ENCODE data around the gene ACAP2.
"Not testable (repeated sequence)": the region's sequence is repeated elsewhere in the genome, so short reads cannot be mapped to it uniquely, and the experiment has no call there.

The ACAP2 gene

DNA sequence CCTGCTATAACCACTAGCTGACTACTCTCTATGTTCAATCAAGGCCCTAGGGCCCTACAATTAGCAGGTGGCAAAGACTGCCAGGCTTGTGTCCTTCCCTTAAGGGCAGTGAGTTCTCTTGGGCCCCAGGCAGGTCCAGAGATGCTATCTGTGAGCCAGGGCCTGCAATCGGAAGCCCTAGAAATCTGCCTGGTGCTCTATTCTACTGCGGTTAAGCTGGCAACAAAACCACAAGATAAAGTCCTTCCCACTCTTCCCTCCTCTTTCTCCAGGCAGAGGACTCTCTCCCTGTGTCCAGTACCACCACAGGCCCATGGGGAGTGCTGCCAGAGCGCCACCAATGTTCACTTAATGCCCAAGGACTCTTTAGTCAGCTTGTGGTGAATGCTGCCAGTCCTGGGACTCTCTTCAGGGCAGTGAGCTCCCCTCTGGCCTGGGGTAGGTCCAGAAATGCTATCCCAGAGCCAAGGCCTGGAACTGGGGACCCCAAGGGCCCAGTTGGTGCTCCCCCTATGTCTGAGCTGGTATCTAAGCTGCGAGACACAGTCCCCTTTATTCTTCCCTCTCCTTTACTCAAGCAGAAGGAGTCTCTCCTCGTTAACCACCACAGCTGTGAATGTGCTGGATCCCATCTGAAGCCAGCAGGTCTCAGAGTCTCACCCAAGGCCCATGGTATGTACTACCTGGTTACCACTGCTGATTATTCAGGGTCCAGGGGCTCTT is 206.6 kb downstream of the ACAP2 start:
- H3K4me3 ChIP-seq (ENCODE audit: low read depth, low read length), result no peak overlapping the region
- DNase-seq (ENCODE audit: low read depth), result no peak
- TF ChIP-seq, protein P1, sequence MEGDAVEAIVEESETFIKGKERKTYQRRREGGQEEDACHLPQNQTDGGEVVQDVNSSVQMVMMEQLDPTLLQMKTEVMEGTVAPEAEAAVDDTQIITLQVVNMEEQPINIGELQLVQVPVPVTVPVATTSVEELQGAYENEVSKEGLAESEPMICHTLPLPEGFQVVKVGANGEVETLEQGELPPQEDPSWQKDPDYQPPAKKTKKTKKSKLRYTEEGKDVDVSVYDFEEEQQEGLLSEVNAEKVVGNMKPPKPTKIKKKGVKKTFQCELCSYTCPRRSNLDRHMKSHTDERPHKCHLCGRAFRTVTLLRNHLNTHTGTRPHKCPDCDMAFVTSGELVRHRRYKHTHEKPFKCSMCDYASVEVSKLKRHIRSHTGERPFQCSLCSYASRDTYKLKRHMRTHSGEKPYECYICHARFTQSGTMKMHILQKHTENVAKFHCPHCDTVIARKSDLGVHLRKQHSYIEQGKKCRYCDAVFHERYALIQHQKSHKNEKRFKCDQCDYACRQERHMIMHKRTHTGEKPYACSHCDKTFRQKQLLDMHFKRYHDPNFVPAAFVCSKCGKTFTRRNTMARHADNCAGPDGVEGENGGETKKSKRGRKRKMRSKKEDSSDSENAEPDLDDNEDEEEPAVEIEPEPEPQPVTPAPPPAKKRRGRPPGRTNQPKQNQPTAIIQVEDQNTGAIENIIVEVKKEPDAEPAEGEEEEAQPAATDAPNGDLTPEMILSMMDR (IDR thresholded peaks at IDR 0.05; ENCODE audit: low read depth, low read length), result no peak
- no peak for TF ChIP-seq MYC (IDR thresholded peaks at IDR 0.05; ENCODE audit: low read depth, low read length)

DNA sequence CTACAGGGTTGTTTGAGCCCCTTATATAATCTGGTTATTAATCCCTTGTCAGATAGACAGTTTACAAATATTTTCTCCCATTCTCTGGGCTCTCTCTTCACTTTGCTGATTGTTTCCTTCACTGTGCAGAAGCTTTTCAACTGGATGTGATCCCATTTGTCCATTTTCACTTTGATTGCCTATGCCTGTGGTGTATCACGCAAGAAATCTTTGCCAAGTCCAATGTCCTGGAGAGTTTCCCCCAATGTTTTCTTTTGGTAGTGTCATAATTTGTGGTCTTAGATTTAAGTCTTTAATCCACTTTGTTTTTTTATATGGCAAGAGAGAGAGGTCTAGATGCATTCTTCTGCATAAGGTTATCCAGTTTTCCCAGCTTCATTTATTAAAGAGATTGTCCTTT is 212.6 kb downstream of the ACAP2 start:
- TF ChIP-seq, protein P1 (IDR thresholded peaks at IDR 0.05; ENCODE audit: low read depth, low read length), result no peak
- TF ChIP-seq POLR2A (IDR thresholded peaks at IDR 0.05; ENCODE audit: extremely low read depth, insufficient read length) (no peak), MYC (IDR thresholded peaks at IDR 0.05; ENCODE audit: low read depth, low read length) (no peak)
- TF ChIP-seq, protein P2, sequence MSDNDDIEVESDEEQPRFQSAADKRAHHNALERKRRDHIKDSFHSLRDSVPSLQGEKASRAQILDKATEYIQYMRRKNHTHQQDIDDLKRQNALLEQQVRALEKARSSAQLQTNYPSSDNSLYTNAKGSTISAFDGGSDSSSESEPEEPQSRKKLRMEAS (IDR thresholded peaks at IDR 0.05; ENCODE audit: low read depth, low read length), result no peak
- H3K4me3 ChIP-seq (ENCODE audit: low read depth, low read length), result no peak overlapping the region
- DNase-seq (ENCODE audit: low read depth), result no peak

DNA sequence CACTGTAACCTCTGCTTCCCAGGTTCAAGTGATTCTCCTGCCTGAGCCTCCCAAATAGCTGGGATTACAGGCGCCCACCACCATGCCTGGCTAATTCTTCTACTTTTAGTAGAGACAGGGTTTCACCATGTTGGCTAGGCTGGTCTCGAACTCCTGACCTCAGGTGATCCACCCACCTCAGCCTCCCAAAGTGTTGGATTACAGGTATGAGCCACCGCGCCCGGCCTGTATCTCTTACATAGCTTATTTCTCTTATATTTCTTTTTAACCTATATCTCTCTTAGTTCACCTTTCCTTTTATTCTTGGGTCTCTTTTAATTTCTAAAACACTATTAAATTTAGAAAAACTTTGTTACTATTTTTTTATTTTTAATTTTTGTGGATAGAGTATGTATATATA is 213.9 kb downstream of the ACAP2 start:
- DNase-seq (ENCODE audit: low read depth); H3K4me3 ChIP-seq (ENCODE audit: low read depth, low read length): not testable (repeated sequence)

DNA sequence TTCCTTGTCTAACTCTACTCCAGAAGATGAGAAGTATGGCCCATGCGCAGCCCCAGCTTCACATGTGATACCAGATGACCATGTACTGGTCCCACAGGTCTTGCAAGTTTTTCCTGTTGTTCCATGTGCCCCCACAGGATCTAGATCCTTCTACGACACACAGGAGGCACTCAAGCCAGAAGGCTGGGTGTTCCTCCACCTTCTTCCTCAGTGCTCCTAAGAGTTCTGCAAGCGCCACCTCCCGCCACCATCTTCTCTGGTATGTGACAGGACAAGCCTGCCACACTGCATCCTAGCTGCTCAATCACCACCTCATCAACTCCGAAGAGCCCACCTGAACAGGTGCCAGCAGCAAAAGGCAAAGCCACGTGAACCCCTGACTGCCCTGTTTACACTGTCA is 214.9 kb downstream of the ACAP2 start:
- H3K4me3 ChIP-seq (ENCODE audit: low read depth, low read length), result no peak overlapping the region
- no peak for DNase-seq (ENCODE audit: low read depth)
- TF ChIP-seq, protein P2 (IDR thresholded peaks at IDR 0.05; ENCODE audit: low read depth, low read length), result no peak
- TF ChIP-seq POLR2A (IDR thresholded peaks at IDR 0.05; ENCODE audit: extremely low read depth, insufficient read length), result no peak
- TF ChIP-seq, protein P1 (IDR thresholded peaks at IDR 0.05; ENCODE audit: low read depth, low read length), result no peak
- no peak for TF ChIP-seq MYC (IDR thresholded peaks at IDR 0.05; ENCODE audit: low read depth, low read length)

DNA sequence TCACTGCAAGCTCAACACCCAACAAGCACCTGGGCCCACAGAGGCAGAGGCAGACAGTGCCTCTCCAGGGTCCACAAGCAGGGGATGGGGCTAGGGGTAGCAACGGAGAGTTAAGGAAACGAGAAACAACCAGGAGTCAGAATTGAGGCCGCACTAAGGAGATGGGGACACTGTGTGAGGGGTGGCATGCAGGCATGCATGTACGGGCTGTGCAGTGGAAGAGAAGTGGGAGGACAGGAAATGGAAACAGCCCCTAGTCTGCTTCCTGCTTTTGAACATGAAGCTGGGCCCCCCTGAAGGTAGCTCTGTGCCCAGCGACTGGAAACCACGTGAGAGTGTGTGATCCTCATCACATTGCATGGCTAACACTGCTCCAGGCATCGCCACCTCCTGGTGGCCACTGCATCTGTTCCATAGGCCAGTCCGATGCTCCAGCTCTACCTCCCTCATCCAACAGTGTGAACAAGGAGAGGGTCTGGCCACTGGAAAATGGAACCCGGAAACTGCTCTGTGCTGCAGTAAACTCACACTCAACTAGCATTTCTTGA is 215.8 kb downstream of the ACAP2 start:
- no peak overlapping the region for H3K4me3 ChIP-seq (ENCODE audit: low read depth, low read length)
- TF ChIP-seq, protein P2 (IDR thresholded peaks at IDR 0.05; ENCODE audit: low read depth, low read length), result peak; percentile 72; the same call in 1 of the 2 replicates
- TF ChIP-seq, protein P1 (IDR thresholded peaks at IDR 0.05; ENCODE audit: low read depth, low read length), result peak; percentile 35
- no peak for TF ChIP-seq POLR2A (IDR thresholded peaks at IDR 0.05; ENCODE audit: extremely low read depth, insufficient read length)
- no peak for TF ChIP-seq MYC (IDR thresholded peaks at IDR 0.05; ENCODE audit: low read depth, low read length)
- peak; percentile 67 for DNase-seq (ENCODE audit: low read depth)

DNA sequence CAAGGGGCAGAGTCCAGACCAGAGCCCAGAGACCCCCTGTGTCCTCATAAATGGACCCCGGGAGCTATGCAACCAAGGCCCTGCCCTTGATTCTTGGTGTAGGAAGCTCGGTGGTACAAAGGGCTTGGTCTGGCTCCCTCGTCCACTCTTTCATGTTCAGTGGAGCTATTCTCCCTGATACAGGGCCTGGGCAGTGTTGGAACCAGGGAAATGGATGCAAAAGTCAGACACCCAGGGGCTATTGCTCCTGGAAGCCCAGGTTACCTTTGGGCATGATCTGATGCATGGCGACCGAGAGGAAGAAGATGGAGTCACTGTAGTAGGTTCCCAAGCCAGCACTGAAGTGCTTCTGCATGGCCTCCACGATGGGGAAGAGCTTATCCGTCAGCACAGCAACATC is 216.4 kb downstream of the ACAP2 start:
- no peak for DNase-seq (ENCODE audit: low read depth)
- TF ChIP-seq, protein P2 (IDR thresholded peaks at IDR 0.05; ENCODE audit: low read depth, low read length), result no peak
- no peak overlapping the region for H3K4me3 ChIP-seq (ENCODE audit: low read depth, low read length)

Measured in NB4 (cell line).